K562 (cell line): Measurements from ENCODE around the gene MLX. TPM values are rescaled to one million over a fixed set of nuclear protein-coding genes. Genes with fewer than 3 reads are reported as not detected.

Experiments used
- ARID1B ChIP-seq: fragments of 450-650 bp; IDR thresholded peaks from 2 replicates; pipeline ENCODE4 v1.6.1; 2016; ENCODE audit warnings: antibody characterized with exemption, mild to moderate bottlenecking, inconsistent platforms
- BRCA1 ChIP-seq, 2 experiments: fragments of 450-650 bp in 1 of 2; sonication (generic) in 1 of 2; formaldehyde crosslinking in 1 of 2; IDR thresholded peaks; 2 replicates each; pipeline versions ENCODE4 v1.5.0 to v1.6.1; 2017 to 2020; ENCODE audit warnings: mild to moderate bottlenecking in 1 of 2, missing genetic modification reagents in 1 of 2
- NFRKB ChIP-seq: fragments of 450-650 bp; IDR thresholded peaks from 2 replicates; pipeline ENCODE4 v1.6.1; 2016; ENCODE audit warnings: low read depth
- NFXL1 ChIP-seq: fragments of 450-650 bp; formaldehyde crosslinking; IDR thresholded peaks from 2 replicates; pipeline ENCODE4 v1.4.0; 2021; ENCODE audit warnings: mild to moderate bottlenecking
- POLR2AphosphoS5 ChIP-seq: IDR thresholded peaks from 2 replicates; pipeline ENCODE4 v1.6.1; 2011; ENCODE audit warnings: mild to moderate bottlenecking, low read depth, low read length, moderate library complexity; ENCODE audit not compliant: control insufficient read depth, insufficient read depth
- POLR3G ChIP-seq: IDR thresholded peaks from 2 replicates; pipeline ENCODE4 v1.6.1; 2011; ENCODE audit not compliant: insufficient read length, insufficient replicate concordance; ENCODE audit errors: extremely low read depth
- RBM22 ChIP-seq: fragments of 200-400 bp; formaldehyde crosslinking; IDR thresholded peaks from 2 replicates; pipeline ENCODE4 v1.6.1; 2018; ENCODE audit warnings: low read length, low read depth; ENCODE audit not compliant: poor library complexity, severe bottlenecking
- SMARCA5 ChIP-seq: fragments of 450-650 bp; IDR thresholded peaks from 2 replicates; pipeline ENCODE4 v1.6.1; 2016
- SRSF3 ChIP-seq: fragments of 200-400 bp; formaldehyde crosslinking; IDR thresholded peaks from 2 replicates; pipeline ENCODE4 v1.6.1; 2016; ENCODE audit warnings: mild to moderate bottlenecking, low read length, moderate library complexity; ENCODE audit not compliant: insufficient read depth
- ZBTB17 ChIP-seq: fragments of 450-650 bp; formaldehyde crosslinking; IDR thresholded peaks from 2 replicates; pipeline ENCODE4 v1.4.0; 2020; ENCODE audit warnings: mild to moderate bottlenecking
- ZNF77 ChIP-seq: fragments of 250-450 bp; sonication (Bioruptor Pico); IDR thresholded peaks from 2 replicates; pipeline ENCODE4 v1.5.0; 2020
- polyA plus RNA-seq, 8 experiments: library from polyadenylated mRNA; depleted of rRNA in 4 of 8; stranded (reverse) in 5 of 8; unstranded in 3 of 8; fragments of >200 nt; fragmentation: Nextera tagmentation in 2 of 8; fragmentation: Illumina TruSeq in 1 of 8; extraction: Ambion mirVana in 2 of 8; extraction: Trizol in 1 of 8; gene quantifications; 2 replicates each; pipeline versions ENCODE4 v1.2.1 to v1.2.3, GENCODE V29; 2011 to 2014; ENCODE audit warnings: inconsistent platforms in 1 of 8, missing spikeins in 1 of 8
- total RNA-seq, 7 experiments: library from RNA; depleted of rRNA in 6 of 7; stranded (reverse); fragments of >200 nt in 6 of 7; fragmentation: Illumina TruSeq in 2 of 7; extraction: Trizol in 2 of 7; gene quantifications; 2 replicates each; pipeline versions ENCODE4 v1.2.1 to v1.2.3, GENCODE V29; 2011 to 2021; ENCODE audit warnings: low replicate concordance in 1 of 7
- TF ChIP-seq, protein P1 (sequence below): fragments of 450-650 bp; IDR thresholded peaks from 2 replicates; pipeline ENCODE4 v1.6.1; 2016; ENCODE audit warnings: borderline replicate concordance
- TF ChIP-seq, protein P2 (sequence below): fragments of 450-650 bp; IDR thresholded peaks from 2 replicates; pipeline ENCODE4 v1.6.1; 2016; ENCODE audit warnings: antibody characterized with exemption
- TF ChIP-seq, protein P3 (sequence below), 2 experiments: fragments of 450-650 bp; formaldehyde crosslinking in 1 of 2; IDR thresholded peaks; 2 replicates each; pipeline versions ENCODE4 v1.4.0 to v1.6.1; 2014 to 2020; ENCODE audit warnings: mild to moderate bottlenecking in 2 of 2, borderline replicate concordance in 1 of 2, low read depth in 1 of 2
- TF ChIP-seq, protein P4 (sequence below): sonication (generic); IDR thresholded peaks from 2 replicates; pipeline ENCODE4 v1.6.1; 2016

Gene MLX
- total and polyA plus RNA-seq, 9 of the 15 experiments (the other 6 are each of a cell fraction or from before 2014, with no cell fraction given): 42.9 to 100 (median 58.9) TPM

DNA sequence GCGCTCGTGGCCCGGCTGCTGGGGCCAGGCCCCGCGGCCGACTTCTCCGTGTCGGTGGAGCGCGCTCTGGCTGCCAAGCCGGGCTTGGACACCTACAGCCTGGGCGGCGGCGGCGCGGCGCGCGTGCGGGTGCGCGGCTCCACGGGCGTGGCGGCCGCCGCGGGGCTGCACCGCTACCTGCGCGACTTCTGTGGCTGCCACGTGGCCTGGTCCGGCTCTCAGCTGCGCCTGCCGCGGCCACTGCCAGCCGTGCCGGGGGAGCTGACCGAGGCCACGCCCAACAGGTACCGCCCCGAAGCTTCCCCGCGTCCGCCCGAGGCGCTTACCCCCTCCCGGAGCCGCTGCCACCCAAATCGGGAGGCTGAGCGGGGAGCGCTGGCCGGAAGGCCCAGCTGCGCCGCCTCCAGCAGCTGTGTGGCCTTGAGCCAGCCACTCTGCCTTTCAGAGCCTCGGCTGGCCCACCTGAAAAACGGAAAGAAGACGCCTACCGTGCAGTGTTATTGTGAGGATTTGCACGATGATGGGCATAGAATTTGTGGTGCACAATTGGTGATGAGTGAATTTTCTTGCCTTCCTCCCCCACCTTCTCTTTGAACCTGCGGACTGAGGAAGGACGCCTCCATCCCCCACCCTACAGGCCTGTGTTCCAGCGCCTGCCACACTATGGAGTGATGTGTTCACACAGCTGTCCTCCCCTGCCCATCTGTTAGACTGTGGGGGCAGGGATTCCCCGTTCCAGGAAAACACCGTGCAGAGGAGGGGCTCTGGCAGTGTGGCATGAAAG is 30.3 kb upstream of the MLX start (continued):
- TF ChIP-seq BRCA1 (IDR thresholded peaks at IDR 0.05): no peak
- TF ChIP-seq BRCA1 (CRISPR knock-in tag; IDR thresholded peaks at IDR 0.05): no peak
- TF ChIP-seq, protein P1, sequence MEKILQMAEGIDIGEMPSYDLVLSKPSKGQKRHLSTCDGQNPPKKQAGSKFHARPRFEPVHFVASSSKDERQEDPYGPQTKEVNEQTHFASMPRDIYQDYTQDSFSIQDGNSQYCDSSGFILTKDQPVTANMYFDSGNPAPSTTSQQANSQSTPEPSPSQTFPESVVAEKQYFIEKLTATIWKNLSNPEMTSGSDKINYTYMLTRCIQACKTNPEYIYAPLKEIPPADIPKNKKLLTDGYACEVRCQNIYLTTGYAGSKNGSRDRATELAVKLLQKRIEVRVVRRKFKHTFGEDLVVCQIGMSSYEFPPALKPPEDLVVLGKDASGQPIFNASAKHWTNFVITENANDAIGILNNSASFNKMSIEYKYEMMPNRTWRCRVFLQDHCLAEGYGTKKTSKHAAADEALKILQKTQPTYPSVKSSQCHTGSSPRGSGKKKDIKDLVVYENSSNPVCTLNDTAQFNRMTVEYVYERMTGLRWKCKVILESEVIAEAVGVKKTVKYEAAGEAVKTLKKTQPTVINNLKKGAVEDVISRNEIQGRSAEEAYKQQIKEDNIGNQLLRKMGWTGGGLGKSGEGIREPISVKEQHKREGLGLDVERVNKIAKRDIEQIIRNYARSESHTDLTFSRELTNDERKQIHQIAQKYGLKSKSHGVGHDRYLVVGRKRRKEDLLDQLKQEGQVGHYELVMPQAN: peak; percentile 53; the same call in 1 of the 2 replicates
- TF ChIP-seq SRSF3: no peak
- no peak for TF ChIP-seq RBM22
- no peak for TF ChIP-seq POLR3G
- TF ChIP-seq NFRKB: no peak
- TF ChIP-seq ZNF77: no peak
- no peak for TF ChIP-seq ARID1B
- TF ChIP-seq SMARCA5: no peak
- TF ChIP-seq, protein P2, sequence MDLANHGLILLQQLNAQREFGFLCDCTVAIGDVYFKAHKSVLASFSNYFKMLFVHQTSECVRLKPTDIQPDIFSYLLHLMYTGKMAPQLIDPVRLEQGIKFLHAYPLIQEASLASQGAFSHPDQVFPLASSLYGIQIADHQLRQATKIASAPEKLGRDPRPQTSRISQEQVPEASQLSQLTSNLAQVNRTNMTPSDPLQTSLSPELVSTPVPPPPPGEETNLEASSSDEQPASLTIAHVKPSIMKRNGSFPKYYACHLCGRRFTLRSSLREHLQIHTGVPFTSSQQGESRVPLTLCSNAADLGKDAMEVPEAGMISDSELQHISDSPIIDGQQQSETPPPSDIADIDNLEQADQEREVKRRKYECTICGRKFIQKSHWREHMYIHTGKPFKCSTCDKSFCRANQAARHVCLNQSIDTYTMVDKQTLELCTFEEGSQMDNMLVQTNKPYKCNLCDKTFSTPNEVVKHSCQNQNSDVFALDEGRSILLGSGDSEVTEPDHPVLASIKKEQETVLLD: no peak
- TF ChIP-seq, protein P3, sequence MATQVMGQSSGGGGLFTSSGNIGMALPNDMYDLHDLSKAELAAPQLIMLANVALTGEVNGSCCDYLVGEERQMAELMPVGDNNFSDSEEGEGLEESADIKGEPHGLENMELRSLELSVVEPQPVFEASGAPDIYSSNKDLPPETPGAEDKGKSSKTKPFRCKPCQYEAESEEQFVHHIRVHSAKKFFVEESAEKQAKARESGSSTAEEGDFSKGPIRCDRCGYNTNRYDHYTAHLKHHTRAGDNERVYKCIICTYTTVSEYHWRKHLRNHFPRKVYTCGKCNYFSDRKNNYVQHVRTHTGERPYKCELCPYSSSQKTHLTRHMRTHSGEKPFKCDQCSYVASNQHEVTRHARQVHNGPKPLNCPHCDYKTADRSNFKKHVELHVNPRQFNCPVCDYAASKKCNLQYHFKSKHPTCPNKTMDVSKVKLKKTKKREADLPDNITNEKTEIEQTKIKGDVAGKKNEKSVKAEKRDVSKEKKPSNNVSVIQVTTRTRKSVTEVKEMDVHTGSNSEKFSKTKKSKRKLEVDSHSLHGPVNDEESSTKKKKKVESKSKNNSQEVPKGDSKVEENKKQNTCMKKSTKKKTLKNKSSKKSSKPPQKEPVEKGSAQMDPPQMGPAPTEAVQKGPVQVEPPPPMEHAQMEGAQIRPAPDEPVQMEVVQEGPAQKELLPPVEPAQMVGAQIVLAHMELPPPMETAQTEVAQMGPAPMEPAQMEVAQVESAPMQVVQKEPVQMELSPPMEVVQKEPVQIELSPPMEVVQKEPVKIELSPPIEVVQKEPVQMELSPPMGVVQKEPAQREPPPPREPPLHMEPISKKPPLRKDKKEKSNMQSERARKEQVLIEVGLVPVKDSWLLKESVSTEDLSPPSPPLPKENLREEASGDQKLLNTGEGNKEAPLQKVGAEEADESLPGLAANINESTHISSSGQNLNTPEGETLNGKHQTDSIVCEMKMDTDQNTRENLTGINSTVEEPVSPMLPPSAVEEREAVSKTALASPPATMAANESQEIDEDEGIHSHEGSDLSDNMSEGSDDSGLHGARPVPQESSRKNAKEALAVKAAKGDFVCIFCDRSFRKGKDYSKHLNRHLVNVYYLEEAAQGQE (IDR thresholded peaks at IDR 0.05; ENCODE audit: borderline replicate concordance): no peak; the same call in 1 of the 2 replicates
- TF ChIP-seq, protein P3 (CRISPR knock-in tag; IDR thresholded peaks at IDR 0.05; ENCODE audit: low read depth): no peak
- TF ChIP-seq, protein P4, sequence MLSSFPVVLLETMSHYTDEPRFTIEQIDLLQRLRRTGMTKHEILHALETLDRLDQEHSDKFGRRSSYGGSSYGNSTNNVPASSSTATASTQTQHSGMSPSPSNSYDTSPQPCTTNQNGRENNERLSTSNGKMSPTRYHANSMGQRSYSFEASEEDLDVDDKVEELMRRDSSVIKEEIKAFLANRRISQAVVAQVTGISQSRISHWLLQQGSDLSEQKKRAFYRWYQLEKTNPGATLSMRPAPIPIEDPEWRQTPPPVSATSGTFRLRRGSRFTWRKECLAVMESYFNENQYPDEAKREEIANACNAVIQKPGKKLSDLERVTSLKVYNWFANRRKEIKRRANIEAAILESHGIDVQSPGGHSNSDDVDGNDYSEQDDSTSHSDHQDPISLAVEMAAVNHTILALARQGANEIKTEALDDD: no peak
- TF ChIP-seq NFXL1: no peak
- no peak for TF ChIP-seq POLR2AphosphoS5
- no peak for TF ChIP-seq ZBTB17 (CRISPR knock-in tag)
